Measurements from ENCODE around the gene EBI3.

GRCh38 chr19:4224470-4224869, 4.9 kb upstream of the EBI3 start:
- TF ChIP-seq POLR2AphosphoS5 (IDR thresholded peaks at IDR 0.05; ENCODE audit: low read depth, low read length) (no peak), POLR2A (IDR thresholded peaks at IDR 0.05; ENCODE audit: low read depth, low read length) (no peak)

Measured in GM12892 (cell line).